ENCODE data around the gene CD22.
"Not testable (repeated sequence)": the region's sequence is repeated elsewhere in the genome, so short reads cannot be mapped to it uniquely, and the experiment has no call there.

CD22 gene

GRCh38 chr19:35362261-35363000, 33.4 kb downstream of the CD22 start:
- no peak for DNase-seq

- no peak for DNase-seq
These were observed 34.1 kb downstream of the CD22 start for GRCh38 chr19:35363001-35363590.

GRCh38 chr19:35363711-35364425, 34.9 kb downstream of the CD22 start:
- no peak for DNase-seq

- no peak for DNase-seq
These were observed 36.3 kb downstream of the CD22 start for GRCh38 chr19:35365303-35365702.

GRCh38 chr19:35368378-35368777, 39.4 kb downstream of the CD22 start:
- no peak for DNase-seq

GRCh38 chr19:35369522-35369921, 40.5 kb downstream of the CD22 start:
- DNase-seq, result no peak

GRCh38 chr19:35370722-35371121, 41.7 kb downstream of the CD22 start, which contains the start of gene GPR42:
TSS of gene GPR42 (plus strand) at chr19:35371068. CDS start at chr19:35371360, 292 bp downstream.
- no peak for DNase-seq

- DNase-seq, result no peak
These were observed 44.5 kb downstream of the CD22 start for GRCh38 chr19:35373492-35373891.

- not testable (repeated sequence) for DNase-seq
These were observed 45.0 kb downstream of the CD22 start for GRCh38 chr19:35374031-35374430.

GRCh38 chr19:35375505-35376307, 46.7 kb downstream of the CD22 start:
- no peak for DNase-seq

- DNase-seq, result no peak
These were observed 48.7 kb downstream of the CD22 start for GRCh38 chr19:35377656-35378055.

GRCh38 chr19:35378356-35378755, 49.4 kb downstream of the CD22 start:
- no peak for DNase-seq

- not testable (repeated sequence) for DNase-seq
These were observed 50.6 kb downstream of the CD22 start for GRCh38 chr19:35379545-35379944.

GRCh38 chr19:35379992-35380391, 51.0 kb downstream of the CD22 start:
- DNase-seq, result no peak

- no peak for DNase-seq
These were observed 51.6 kb downstream of the CD22 start for GRCh38 chr19:35380450-35381124.

- DNase-seq, result no peak
These were observed 52.3 kb downstream of the CD22 start for GRCh38 chr19:35381318-35381717.

- no peak for DNase-seq
These were observed 52.9 kb downstream of the CD22 start for GRCh38 chr19:35381926-35382325.

- no peak for DNase-seq
These were observed 54.5 kb downstream of the CD22 start for GRCh38 chr19:35383536-35383935.

GRCh38 chr19:35388277-35389054, 59.5 kb downstream of the CD22 start:
- no peak for DNase-seq

- no peak for DNase-seq
These were observed 60.3 kb downstream of the CD22 start for GRCh38 chr19:35389192-35389861.

All from NCI-H187 treated with DMSO at 0.1 percent for 48 hours (cell line).